Measurements from ENCODE around the gene MAPK7.

Gene MAPK7

DNA sequence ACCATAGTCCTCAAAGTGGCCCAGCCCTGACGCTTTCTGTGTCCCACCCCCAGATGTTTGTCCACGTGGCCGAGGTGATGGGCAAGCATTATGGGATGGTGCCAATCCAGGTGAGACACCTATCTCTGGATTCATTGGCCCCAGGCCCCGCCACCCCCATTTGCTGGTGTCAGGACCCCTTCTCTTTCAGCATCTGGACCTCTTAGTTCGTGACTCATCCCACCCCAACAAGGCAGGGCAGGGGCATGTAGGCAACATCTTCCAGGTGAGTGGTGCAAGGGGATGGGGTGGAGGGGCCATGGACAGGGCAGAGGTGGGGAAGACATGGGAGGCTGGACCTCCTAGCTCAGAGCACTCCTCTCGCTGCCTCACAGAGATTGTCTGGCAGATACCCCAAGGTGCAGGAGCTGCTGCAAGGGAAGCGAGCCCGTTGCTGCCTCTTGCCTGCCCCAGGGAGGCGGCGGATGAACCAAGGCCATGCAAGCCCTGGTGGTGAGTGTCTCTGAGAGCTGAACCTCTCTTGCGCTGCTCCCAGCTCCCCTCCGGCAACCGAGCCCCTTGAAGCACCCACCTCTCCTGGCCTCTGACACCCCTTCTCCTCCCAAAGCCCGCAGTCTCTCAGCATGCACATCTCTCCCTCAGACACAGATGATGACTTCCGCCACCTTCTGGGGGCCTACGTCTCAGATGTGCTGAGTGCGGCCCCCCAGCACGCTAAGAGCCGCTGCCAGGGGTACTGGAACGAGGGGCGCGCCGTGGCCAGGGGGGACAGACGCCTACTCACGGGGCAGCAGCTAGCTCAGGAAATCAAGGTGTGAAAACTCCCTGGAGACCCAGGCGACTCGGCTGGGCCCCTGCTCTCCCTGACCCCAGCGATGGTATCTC is 36.3 kb downstream of the MAPK7 start:
- DNase-seq (ENCODE audit: low read depth, low spot score), result no peak
- H3K4me3 ChIP-seq (ENCODE audit: low read depth, low read length), result no peak overlapping the region
- in situ Hi-C loops (cut with HindIII; ENCODE audit: low sequenced_read_pairs), result no loop called here
- TF ChIP-seq CTCF (IDR thresholded peaks at IDR 0.05; ENCODE audit: low read depth, low read length), result no peak

DNA sequence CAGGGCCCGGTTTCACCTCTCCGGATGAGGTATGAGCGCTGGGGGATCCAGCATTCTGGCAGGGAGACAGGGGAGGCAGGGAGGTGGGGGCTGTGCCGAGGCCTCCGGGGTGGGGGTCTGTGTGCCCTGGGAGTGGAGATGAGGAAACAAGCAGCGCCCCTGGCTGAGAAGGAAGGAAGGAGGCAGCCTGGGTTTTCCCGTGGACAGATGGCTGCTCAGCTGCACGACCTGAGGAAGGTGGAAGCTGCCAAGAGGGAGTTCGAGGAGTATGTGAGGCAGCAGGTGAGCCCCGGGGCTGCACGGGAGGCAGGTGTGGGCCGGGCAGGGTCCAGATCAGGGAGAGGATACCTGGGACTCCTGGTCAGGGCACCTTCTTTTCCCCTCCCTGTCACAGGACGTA is 37.0 kb downstream of the MAPK7 start:
- DNase-seq (ENCODE audit: low read depth, low spot score), result no peak
- no peak for TF ChIP-seq CTCF (IDR thresholded peaks at IDR 0.05; ENCODE audit: low read depth, low read length)
- H3K4me3 ChIP-seq (ENCODE audit: low read depth, low read length), result no peak overlapping the region
- in situ Hi-C loops (cut with HindIII; ENCODE audit: low sequenced_read_pairs), result no loop called here

GRCh38 chr17:19415806-19416775 is 37.8 kb downstream of the MAPK7 start:
- no peak for DNase-seq (ENCODE audit: low read depth, low spot score)
- in situ Hi-C loops (cut with HindIII; ENCODE audit: low sequenced_read_pairs), result no loop called here
- no peak overlapping the region for H3K4me3 ChIP-seq (ENCODE audit: low read depth, low read length)
- no peak for TF ChIP-seq CTCF (IDR thresholded peaks at IDR 0.05; ENCODE audit: low read depth, low read length)

DNA sequence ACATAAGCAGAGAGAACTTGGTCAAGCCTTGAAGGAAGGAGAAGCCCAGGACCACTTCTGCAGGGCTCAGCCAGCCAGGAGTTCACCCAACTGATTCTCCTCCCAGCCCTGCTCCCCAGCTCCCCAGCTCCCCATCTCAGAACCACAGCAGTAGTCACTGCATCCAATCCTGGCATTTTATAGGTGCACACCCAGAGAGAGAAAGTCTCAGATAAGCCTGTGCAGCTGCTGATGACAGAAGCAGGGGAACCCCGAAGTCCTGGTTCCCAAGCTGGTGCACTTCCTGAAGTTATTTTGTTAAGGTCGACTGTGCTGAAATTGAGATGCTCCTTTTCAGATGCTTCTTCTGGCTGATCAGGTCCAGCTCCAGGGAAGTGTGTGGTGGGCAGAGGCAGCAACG is 39.3 kb downstream of the MAPK7 start:
- in situ Hi-C loops (cut with HindIII; ENCODE audit: low sequenced_read_pairs), result no loop called here
- no peak overlapping the region for H3K4me3 ChIP-seq (ENCODE audit: low read depth, low read length)
- no peak for DNase-seq (ENCODE audit: low read depth, low spot score)
- no peak for TF ChIP-seq CTCF (IDR thresholded peaks at IDR 0.05; ENCODE audit: low read depth, low read length)

GRCh38 chr17:19418251-19418992 is 40.1 kb downstream of the MAPK7 start:
- in situ Hi-C loops (cut with HindIII; ENCODE audit: low sequenced_read_pairs), result no loop called here
- TF ChIP-seq CTCF (IDR thresholded peaks at IDR 0.05; ENCODE audit: low read depth, low read length), result no peak
- no peak overlapping the region for H3K4me3 ChIP-seq (ENCODE audit: low read depth, low read length)
- peak; percentile 67 for DNase-seq (ENCODE audit: low read depth, low spot score)

DNA sequence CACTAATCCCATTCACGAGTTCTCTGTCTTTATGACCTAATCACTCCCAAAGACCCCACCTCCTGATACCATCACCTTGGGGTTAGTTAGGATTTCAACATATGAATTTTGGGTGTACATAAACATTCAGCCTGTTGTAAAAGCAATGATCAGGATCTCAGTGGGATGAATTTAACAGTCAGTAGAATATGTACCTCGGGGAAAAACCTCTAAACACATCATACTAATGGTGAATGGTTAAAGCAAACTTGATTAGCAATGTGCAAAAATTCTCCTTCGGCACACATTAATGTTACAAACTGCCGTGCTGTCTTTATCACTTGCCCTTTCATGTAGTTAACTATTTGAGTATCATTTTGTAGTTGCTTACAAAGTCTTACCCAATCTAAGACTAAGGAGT is 42.9 kb downstream of the MAPK7 start:
- H3K4me3 ChIP-seq (ENCODE audit: low read depth, low read length), result no peak overlapping the region
- in situ Hi-C loops (cut with HindIII; ENCODE audit: low sequenced_read_pairs), result no loop called here
- no peak for DNase-seq (ENCODE audit: low read depth, low spot score)
- no peak for TF ChIP-seq CTCF (IDR thresholded peaks at IDR 0.05; ENCODE audit: low read depth, low read length)
